NT2/D1 (cell line): ENCODE results near the gene LARP6.
"Not testable (repeated sequence)": the region's sequence is repeated elsewhere in the genome, so short reads cannot be mapped to it uniquely, and the experiment has no call there.

Experiments
- DNase-seq: peaks from one replicate; pipeline ENCODE4 v3.0.0-alpha.2; 2011; ENCODE audit warnings: low read depth, low spot score
- H3K27me3 ChIP-seq: 2 replicates; pipeline ENCODE4 v1.6.0; 2011; ENCODE audit warnings: mild to moderate bottlenecking; ENCODE audit not compliant: insufficient read length, insufficient read depth
- H3K36me3 ChIP-seq: 2 replicates; pipeline ENCODE4 v1.6.1; 2011; ENCODE audit warnings: mild to moderate bottlenecking, low read length, mixed read lengths; ENCODE audit not compliant: insufficient read depth, insufficient read length
- H3K4me1 ChIP-seq: 2 replicates; pipeline ENCODE4 v1.5.1; 2011; ENCODE audit not compliant: insufficient read depth, insufficient read length
- H3K4me3 ChIP-seq: 2 replicates; pipeline ENCODE4 v1.5.1; 2011; ENCODE audit warnings: low read depth; ENCODE audit not compliant: insufficient read length
- H3K9ac ChIP-seq: 2 replicates; pipeline ENCODE4 v1.6.0; 2011; ENCODE audit warnings: low read depth; ENCODE audit not compliant: insufficient read length
- H3K9me3 ChIP-seq: 2 replicates; pipeline ENCODE4 v1.5.1; 2011; ENCODE audit warnings: mild to moderate bottlenecking, low read length; ENCODE audit not compliant: insufficient read depth
- SUZ12 ChIP-seq: IDR thresholded peaks from 2 replicates; pipeline ENCODE4 v1.6.1; 2011; ENCODE audit not compliant: insufficient read length, insufficient read depth; ENCODE audit errors: extremely low read depth
- YY1 ChIP-seq: IDR thresholded peaks from 2 replicates; pipeline ENCODE4 v1.6.1; 2011; ENCODE audit not compliant: insufficient read length, insufficient read depth
- ZNF274 ChIP-seq: IDR thresholded peaks from 2 replicates; pipeline ENCODE4 v1.6.1; 2011; ENCODE audit warnings: mild to moderate bottlenecking, low read depth, low read length

Gene LARP6

GRCh38 chr15:70876683-70877082 is 22.7 kb upstream of the LARP6 start:
- Histone ChIP-seq H3K4me1 (no peaks in the 10 kb centered on the region), H3K36me3 (no peaks in the 10 kb centered on the region), H3K4me3 (no peak overlapping the region), H3K9me3 (peaks cover 15% of the 10 kb centered on the region; the same call in 1 of the 2 replicates), H3K27me3 (no peaks in the 10 kb centered on the region), H3K9ac (no peak overlapping the region)
- no peak for TF ChIP-seq ZNF274
- no peak for TF ChIP-seq YY1
- TF ChIP-seq SUZ12, result no peak
- no peak for DNase-seq

- Histone ChIP-seq H3K9me3 (peaks cover 15% of the 10 kb centered on the region; the same call in 1 of the 2 replicates), H3K4me1 (no peaks in the 10 kb centered on the region), H3K9ac (no peak overlapping the region), H3K27me3 (no peaks in the 10 kb centered on the region), H3K4me3 (no peak overlapping the region), H3K36me3 (no peaks in the 10 kb centered on the region)
- no peak for DNase-seq
- no peak for TF ChIP-seq ZNF274
- TF ChIP-seq SUZ12, result no peak
- TF ChIP-seq YY1, result no peak
Observed at GRCh38 chr15:70876011-70876410, 22.1 kb upstream of the LARP6 start.

- TF ChIP-seq ZNF274 (no peak), YY1 (no peak), SUZ12 (no peak)
- Histone ChIP-seq H3K9ac (no peak overlapping the region), H3K4me3 (no peak overlapping the region), H3K4me1 (no peaks in the 10 kb centered on the region), H3K9me3 (peaks cover 15% of the 10 kb centered on the region; the same call in 1 of the 2 replicates), H3K36me3 (no peaks in the 10 kb centered on the region), H3K27me3 (no peaks in the 10 kb centered on the region)
- no peak for DNase-seq
Observed at GRCh38 chr15:70875001-70875782, 21.2 kb upstream of the LARP6 start.

- Histone ChIP-seq H3K9me3 (peaks cover 15% of the 10 kb centered on the region; the same call in 1 of the 2 replicates), H3K36me3 (no peaks in the 10 kb centered on the region), H3K9ac (no peak overlapping the region), H3K4me3 (no peak overlapping the region), H3K27me3 (no peaks in the 10 kb centered on the region), H3K4me1 (no peaks in the 10 kb centered on the region)
- no peak for DNase-seq
- TF ChIP-seq YY1 (no peak), SUZ12 (no peak), ZNF274 (no peak)
Observed at GRCh38 chr15:70873232-70874054, 19.5 kb upstream of the LARP6 start.

- H3K4me3 ChIP-seq, H3K4me1 ChIP-seq, H3K36me3 ChIP-seq, H3K9ac ChIP-seq, H3K27me3 ChIP-seq, DNase-seq: not testable (repeated sequence)
- peaks cover 15% of the 10 kb centered on the region; the same call in 1 of the 2 replicates for H3K9me3 ChIP-seq
Observed at GRCh38 chr15:70871490-70871889, 17.5 kb upstream of the LARP6 start.

GRCh38 chr15:70870051-70870450 is 16.1 kb upstream of the LARP6 start:
- no peak for DNase-seq
- no peaks in the 10 kb centered on the region for H3K4me1 ChIP-seq
- no peak overlapping the region for H3K9ac ChIP-seq
- H3K9me3 ChIP-seq, result peaks cover 15% of the 10 kb centered on the region; the same call in 1 of the 2 replicates
- H3K27me3 ChIP-seq, result no peaks in the 10 kb centered on the region
- H3K36me3 ChIP-seq, result no peaks in the 10 kb centered on the region
- TF ChIP-seq ZNF274 (no peak), SUZ12 (no peak), YY1 (no peak)
- H3K4me3 ChIP-seq, result no peak overlapping the region

GRCh38 chr15:70869346-70869745 is 15.4 kb upstream of the LARP6 start:
- DNase-seq, result no peak
- no peak overlapping the region for H3K9ac ChIP-seq
- H3K36me3 ChIP-seq, result no peaks in the 10 kb centered on the region
- H3K4me1 ChIP-seq, result no peaks in the 10 kb centered on the region
- no peaks in the 10 kb centered on the region for H3K27me3 ChIP-seq
- H3K9me3 ChIP-seq, result peaks cover 15% of the 10 kb centered on the region; the same call in 1 of the 2 replicates
- TF ChIP-seq YY1, result no peak
- no peak for TF ChIP-seq SUZ12
- TF ChIP-seq ZNF274, result no peak
- H3K4me3 ChIP-seq, result no peak overlapping the region
